ENCODE results near the gene KPNA5. TPM values are rescaled to one million over a fixed set of nuclear protein-coding genes. Genes with fewer than 3 reads are reported as not detected.
"Not testable (repeated sequence)": the region's sequence is repeated elsewhere in the genome, so short reads cannot be mapped to it uniquely, and the experiment has no call there.

Gene KPNA5
- total RNA-seq = 53.0 TPM

DNA sequence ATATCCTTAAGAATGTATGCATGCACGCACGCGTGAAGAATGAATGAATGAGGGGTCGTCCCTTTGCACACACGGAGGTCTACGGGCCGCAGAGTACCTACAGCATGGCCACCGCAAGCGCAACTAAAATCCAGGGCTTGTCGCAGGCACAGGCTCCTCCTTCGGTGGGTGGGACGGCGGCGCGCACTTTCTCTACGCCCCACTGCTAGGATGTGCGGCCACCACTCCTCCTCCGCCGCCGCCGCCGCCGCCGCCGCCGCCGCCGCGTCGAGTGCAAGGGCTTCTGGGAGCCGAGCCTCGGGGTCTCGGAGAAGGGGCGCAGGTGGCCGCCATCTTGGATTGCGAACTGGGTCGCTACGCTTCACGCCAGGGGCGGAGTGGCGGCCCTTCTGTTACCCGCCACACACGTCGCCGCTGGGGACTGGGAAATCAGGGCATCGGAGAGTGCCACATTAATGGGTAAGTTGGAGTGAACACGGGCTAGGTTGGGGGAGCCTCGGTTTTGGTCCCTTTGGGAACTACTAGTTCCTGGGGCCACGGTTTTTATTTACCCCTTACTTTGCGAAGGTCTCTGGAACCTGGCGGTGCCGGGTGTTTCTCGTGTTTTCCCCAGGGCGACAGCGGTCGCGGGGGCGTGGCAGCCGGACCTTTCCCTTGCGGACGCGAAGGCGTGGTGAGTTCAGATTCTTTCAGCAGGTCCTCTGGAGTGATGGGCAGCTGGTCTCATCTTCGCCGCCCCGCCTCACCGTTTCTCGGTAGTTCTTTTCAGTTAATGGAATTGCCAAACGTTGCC is at the start of gene KPNA5:
Gene KPNA5, plus strand, starts transcription at position 332 of the 793 bp plus-strand sequence. Its CDS starts 124 bp downstream, at position 456.
- no peaks in the 10 kb centered on the region for H3K9me3 ChIP-seq (ENCODE audit: low read depth, low read length)
- peaks cover 26% of the 10 kb centered on the region for H3K4me1 ChIP-seq (ENCODE audit: insufficient read depth, low read length)
- H3K4me3 ChIP-seq (ENCODE audit: low read length) = peak within 1 kb of the TSS; percentile 91
- H3K27me3 ChIP-seq (ENCODE audit: insufficient read depth, low read length) = no peaks in the 10 kb centered on the region

DNA sequence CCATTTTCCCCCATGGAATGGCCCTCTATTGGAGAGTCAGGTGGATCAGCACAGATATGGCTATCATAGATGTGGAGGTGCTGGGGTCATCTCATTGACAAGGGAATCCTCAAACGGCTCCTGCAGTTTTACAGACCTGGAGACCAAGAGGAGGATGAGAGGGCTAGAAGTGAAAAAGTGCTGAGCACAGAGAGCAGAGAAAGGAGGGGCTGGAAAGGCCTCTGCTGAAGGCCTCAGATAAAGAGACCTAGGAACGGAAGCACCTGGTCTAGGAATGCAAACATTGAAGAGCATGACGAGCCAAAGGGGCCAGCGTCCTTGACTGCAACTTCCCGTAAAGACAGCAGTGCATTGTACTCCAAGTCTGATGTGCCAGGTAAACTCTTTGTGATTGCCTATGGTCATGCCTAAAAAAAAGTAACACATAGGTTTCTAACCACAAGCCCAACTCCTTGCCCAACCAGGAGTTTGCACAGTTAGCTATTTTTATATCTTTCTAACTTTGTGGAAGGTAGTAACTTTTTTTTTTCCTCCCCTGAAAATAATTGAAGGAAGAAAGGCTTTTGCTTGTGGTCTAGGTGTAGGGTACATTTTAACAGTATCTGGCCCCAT is 49.5 kb upstream of the KPNA5 start:
- Histone ChIP-seq H3K9me3 (ENCODE audit: low read depth, low read length) (no peaks in the 10 kb centered on the region), H3K4me3 (ENCODE audit: low read length) (no peak overlapping the region), H3K4me1 (ENCODE audit: insufficient read depth, low read length) (peaks cover 3% of the 10 kb centered on the region), H3K27me3 (ENCODE audit: insufficient read depth, low read length) (no peaks in the 10 kb centered on the region)

DNA sequence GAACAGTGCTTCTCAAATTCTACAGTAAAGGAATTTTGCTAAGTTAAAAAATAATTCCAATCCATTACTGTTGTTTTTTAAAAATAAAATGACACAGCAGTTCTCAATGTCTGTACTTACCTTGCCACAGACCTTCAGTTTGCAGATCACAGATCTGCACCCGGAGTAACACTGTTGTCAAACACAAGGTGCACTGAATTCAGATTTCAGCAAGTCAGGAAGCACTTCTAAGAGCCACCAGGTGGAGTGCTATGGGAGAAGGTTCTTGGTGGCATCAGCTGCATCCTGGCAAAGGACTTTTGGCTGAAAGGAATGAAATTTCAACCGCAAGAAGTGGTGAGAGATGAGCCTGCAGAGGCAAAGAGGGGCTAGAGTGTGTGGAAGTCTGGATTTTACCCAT is 47.3 kb upstream of the KPNA5 start:
- Histone ChIP-seq H3K9me3 (ENCODE audit: low read depth, low read length) (no peaks in the 10 kb centered on the region), H3K4me1 (ENCODE audit: insufficient read depth, low read length) (peaks cover 3% of the 10 kb centered on the region), H3K27me3 (ENCODE audit: insufficient read depth, low read length) (no peaks in the 10 kb centered on the region), H3K4me3 (ENCODE audit: low read length) (no peak overlapping the region)

DNA sequence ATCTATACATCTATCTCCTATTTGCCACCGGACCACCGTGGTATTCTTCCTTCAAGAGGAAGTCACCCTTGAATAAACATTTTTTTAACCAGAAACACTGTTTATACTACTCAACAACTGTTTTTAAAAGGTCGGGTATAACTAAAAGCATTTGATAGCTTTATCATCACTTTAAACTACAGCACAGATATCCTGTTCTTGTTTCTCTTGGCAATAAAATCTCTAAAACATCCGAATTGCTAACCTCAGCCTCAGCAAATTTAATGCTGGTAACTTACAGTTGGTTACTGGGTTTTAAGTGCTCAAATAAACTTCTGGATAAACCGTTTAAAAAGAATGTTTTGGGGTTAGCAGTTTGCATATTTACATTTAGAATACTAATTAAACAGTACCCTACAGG is 32.9 kb upstream of the KPNA5 start:
- Histone ChIP-seq H3K4me3 (ENCODE audit: low read length) (no peak overlapping the region), H3K9me3 (ENCODE audit: low read depth, low read length) (no peaks in the 10 kb centered on the region), H3K4me1 (ENCODE audit: insufficient read depth, low read length) (no peaks in the 10 kb centered on the region), H3K27me3 (ENCODE audit: insufficient read depth, low read length) (no peaks in the 10 kb centered on the region)

DNA sequence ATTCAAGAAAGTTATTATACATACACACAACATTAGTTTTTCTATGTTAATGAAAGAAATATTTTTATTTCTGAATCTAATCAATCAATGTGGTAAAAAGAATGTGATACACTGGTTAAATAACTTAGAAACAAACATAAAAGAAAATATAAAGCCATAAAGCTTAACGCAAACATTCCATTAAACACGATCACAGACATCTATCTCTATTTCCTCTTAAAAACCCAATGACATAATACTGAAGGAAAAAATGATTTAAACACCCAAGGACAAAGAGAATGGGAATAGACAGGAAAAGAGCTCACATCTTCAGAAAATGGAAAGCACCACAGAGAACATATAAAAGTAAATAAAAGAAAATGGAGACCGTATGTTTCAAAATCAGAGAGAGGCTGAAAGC is 31.9 kb upstream of the KPNA5 start:
- Histone ChIP-seq H3K4me3 (ENCODE audit: low read length) (no peak overlapping the region), H3K27me3 (ENCODE audit: insufficient read depth, low read length) (no peaks in the 10 kb centered on the region), H3K4me1 (ENCODE audit: insufficient read depth, low read length) (no peaks in the 10 kb centered on the region), H3K9me3 (ENCODE audit: low read depth, low read length) (no peaks in the 10 kb centered on the region)

DNA sequence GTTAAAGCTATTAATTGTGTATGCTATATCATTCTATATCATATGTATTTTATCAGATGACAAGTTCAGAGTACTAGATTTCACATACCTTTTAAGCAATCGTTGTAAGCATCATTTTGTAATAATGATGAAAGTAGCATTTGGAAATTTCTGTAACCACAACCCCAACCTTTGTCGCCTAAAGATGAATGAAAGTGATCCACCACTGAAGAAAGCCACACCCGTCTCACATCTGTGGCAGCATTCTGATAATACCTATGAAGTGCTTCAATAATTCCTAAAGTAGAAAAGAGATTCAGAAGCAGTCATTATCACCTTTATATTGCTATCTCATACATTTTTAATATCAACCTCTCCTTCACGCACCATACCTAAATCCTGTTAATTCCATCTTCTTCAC is 29.1 kb upstream of the KPNA5 start:
- H3K4me3 ChIP-seq (ENCODE audit: low read length) = no peak overlapping the region
- H3K4me1 ChIP-seq (ENCODE audit: insufficient read depth, low read length) = no peaks in the 10 kb centered on the region
- no peaks in the 10 kb centered on the region for H3K9me3 ChIP-seq (ENCODE audit: low read depth, low read length)
- no peaks in the 10 kb centered on the region for H3K27me3 ChIP-seq (ENCODE audit: insufficient read depth, low read length)

DNA sequence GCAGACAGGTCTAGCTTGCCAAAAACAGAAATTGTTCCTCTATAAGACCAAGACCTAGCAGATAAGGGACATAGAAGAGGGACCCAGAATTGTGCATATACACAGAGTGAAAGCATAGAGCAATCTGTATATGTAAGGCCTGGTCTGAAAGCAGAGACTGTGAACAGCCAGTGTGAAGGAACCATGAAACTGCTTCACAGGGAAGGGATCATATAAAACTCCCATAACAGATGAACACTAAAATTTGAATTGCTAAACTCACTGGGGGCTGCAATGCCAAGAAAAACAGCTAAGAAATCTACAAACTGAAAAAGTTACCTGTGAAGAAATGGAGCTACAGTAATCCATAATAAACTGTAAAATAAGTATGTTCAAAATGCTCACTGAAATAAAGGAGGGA is 19.4 kb upstream of the KPNA5 start:
- no peak overlapping the region for H3K4me3 ChIP-seq (ENCODE audit: low read length)
- no peaks in the 10 kb centered on the region for H3K9me3 ChIP-seq (ENCODE audit: low read depth, low read length)
- no peaks in the 10 kb centered on the region for H3K27me3 ChIP-seq (ENCODE audit: insufficient read depth, low read length)
- peaks cover 19% of the 10 kb centered on the region for H3K4me1 ChIP-seq (ENCODE audit: insufficient read depth, low read length)

DNA sequence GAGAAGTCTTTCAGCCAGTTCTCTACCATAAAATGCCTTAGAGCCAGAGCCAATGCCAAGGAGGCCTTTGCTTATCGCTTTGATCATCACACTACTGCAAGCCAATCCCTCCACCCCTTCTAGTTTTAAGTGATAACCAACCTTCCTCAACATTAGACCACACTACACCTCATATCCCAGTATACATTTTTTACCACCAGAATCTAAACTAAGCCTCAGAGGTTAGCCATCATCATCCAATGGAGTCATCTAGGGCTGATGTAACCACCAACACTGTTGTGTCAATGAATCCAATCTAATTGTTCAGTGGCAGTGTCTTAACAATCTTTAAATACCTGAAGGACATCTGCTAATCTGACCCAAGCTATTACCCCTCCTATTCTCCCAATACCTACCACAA is 18.8 kb upstream of the KPNA5 start:
- peaks cover 20% of the 10 kb centered on the region for H3K4me1 ChIP-seq (ENCODE audit: insufficient read depth, low read length)
- H3K4me3 ChIP-seq (ENCODE audit: low read length) = no peak overlapping the region
- H3K27me3 ChIP-seq (ENCODE audit: insufficient read depth, low read length) = no peaks in the 10 kb centered on the region
- H3K9me3 ChIP-seq (ENCODE audit: low read depth, low read length) = no peaks in the 10 kb centered on the region

DNA sequence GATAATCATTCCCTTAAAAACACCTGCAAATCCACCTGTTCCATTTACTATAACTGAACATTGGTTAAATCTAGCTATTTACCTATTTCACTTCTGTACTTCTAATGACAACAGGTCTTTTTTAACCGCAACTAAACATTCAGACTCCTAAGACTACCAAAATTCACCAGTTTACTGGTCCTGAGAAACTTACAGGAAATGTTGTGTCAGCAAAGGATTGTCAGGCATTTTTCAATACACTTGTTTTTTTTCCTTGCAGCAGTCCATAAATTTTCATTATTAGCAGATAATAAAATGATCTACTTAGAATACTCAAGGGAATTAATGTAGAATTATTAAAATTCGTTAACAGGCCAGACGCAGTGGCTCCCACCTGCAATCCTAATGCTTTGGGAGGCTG is 17.7 kb upstream of the KPNA5 start:
- Histone ChIP-seq H3K4me3 (ENCODE audit: low read length) (no peak overlapping the region), H3K4me1 (ENCODE audit: insufficient read depth, low read length) (peaks cover 23% of the 10 kb centered on the region), H3K9me3 (ENCODE audit: low read depth, low read length) (no peaks in the 10 kb centered on the region), H3K27me3 (ENCODE audit: insufficient read depth, low read length) (no peaks in the 10 kb centered on the region)

DNA sequence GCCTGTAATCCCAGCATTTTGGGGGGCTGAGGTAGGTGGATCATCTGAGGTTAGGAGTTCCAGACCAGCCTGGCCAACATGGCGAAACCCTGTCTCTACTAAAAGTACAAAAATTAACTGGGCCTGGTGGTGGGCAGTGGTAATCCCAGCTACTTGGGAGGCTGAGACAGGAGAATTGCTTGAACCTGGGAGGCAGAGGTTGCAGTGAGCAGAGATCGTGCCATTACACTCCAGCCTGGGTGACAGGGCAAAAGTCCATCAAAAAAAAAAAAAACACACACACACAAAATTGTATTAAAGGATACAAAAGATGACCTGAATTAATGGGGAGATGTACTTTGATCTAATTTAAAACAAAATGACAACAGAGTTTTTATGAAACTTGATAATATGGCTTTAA is 16.8 kb upstream of the KPNA5 start:
- H3K9me3 ChIP-seq (ENCODE audit: low read depth, low read length); H3K27me3 ChIP-seq (ENCODE audit: insufficient read depth, low read length); H3K4me3 ChIP-seq (ENCODE audit: low read length): not testable (repeated sequence)
- peaks cover 23% of the 10 kb centered on the region for H3K4me1 ChIP-seq (ENCODE audit: insufficient read depth, low read length)

DNA sequence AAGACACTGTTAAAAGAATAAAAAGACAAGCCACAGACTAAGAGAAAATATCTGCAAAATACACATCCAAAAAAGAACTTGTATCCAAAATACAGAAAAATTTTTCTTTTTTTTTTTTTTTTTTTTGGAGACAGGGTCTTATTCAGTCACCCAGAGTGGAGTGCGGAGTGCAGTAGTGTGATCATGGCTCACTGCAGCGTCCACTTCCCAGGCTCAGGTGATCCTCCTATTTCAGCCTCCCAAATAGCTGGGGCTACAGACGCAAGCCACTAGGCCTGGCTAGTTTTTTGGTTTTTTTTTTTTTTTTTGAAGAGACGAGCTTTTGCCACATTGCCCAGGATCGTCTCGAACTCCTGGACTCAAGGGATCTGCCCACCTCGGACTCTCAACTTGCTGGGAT is 15.5 kb upstream of the KPNA5 start:
- H3K27me3 ChIP-seq (ENCODE audit: insufficient read depth, low read length) = no peaks in the 10 kb centered on the region
- H3K4me1 ChIP-seq (ENCODE audit: insufficient read depth, low read length) = peaks cover 23% of the 10 kb centered on the region
- no peak overlapping the region for H3K4me3 ChIP-seq (ENCODE audit: low read length)
- H3K9me3 ChIP-seq (ENCODE audit: low read depth, low read length) = no peaks in the 10 kb centered on the region

DNA sequence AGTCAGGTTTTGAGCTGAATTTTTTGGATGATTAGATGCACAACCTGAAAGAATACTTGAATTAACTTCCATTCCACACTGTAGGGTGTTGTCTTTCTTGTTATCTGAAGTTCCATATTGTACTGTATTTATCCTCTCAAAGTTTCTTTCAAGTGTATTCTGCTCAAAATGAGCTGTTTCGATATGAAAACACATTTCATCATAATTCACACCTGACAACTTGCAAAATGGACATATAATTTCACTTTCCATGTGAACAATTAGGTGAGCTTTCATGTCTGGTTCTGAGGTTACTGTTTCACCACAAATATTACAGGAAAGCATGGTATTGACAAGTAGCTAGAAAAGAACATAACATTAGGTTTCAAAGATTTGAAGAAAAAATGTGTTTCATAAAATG is 14.1 kb upstream of the KPNA5 start:
- peaks cover 23% of the 10 kb centered on the region for H3K4me1 ChIP-seq (ENCODE audit: insufficient read depth, low read length)
- H3K9me3 ChIP-seq (ENCODE audit: low read depth, low read length) = no peaks in the 10 kb centered on the region
- H3K27me3 ChIP-seq (ENCODE audit: insufficient read depth, low read length) = no peaks in the 10 kb centered on the region
- no peak overlapping the region for H3K4me3 ChIP-seq (ENCODE audit: low read length)

DNA sequence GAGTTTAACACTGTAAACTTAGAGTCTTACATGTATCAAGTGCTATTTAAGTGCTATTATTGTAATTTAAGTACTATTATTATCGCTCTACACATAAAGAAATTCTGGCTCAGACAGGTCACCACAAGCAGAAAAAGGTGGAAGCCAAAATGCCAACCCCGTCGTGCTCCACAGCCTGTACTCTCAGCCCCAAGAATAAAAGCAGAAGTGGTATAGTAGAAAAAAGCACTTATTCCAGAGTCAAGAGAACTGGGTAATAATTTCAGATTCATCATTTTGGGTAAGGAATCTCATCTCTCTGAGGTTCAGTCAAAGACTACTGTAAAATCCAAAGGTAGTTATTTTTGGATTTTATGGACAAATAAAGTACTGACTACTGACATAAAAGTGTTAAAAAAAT is 13.4 kb upstream of the KPNA5 start:
- Histone ChIP-seq H3K4me3 (ENCODE audit: low read length) (peak overlapping the region; percentile 76), H3K9me3 (ENCODE audit: low read depth, low read length) (no peaks in the 10 kb centered on the region), H3K27me3 (ENCODE audit: insufficient read depth, low read length) (no peaks in the 10 kb centered on the region), H3K4me1 (ENCODE audit: insufficient read depth, low read length) (peaks cover 23% of the 10 kb centered on the region)

DNA sequence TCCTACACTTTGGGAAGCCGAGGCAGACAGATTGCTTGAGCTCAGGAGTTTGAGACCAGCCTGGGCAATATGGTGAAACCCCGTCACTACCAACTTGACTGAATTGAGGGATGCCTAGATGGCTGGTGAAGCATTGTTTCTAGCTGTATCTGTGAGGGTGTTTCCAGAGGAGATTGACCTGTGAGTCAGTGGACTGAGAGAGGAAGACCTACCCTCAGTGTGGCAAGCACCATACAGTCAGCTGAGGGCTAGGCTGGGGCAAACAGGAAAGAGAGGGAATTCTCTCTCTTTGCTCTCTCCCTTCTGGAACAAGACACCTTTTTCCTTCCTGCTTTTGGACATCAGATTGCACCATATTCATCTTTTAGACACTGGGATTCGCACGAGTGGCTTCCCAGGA is 8.7 kb upstream of the KPNA5 start:
- Histone ChIP-seq H3K4me1 (ENCODE audit: insufficient read depth, low read length) (peaks cover 3% of the 10 kb centered on the region), H3K27me3 (ENCODE audit: insufficient read depth, low read length) (no peaks in the 10 kb centered on the region), H3K4me3 (ENCODE audit: low read length) (no peak overlapping the region), H3K9me3 (ENCODE audit: low read depth, low read length) (no peaks in the 10 kb centered on the region)

DNA sequence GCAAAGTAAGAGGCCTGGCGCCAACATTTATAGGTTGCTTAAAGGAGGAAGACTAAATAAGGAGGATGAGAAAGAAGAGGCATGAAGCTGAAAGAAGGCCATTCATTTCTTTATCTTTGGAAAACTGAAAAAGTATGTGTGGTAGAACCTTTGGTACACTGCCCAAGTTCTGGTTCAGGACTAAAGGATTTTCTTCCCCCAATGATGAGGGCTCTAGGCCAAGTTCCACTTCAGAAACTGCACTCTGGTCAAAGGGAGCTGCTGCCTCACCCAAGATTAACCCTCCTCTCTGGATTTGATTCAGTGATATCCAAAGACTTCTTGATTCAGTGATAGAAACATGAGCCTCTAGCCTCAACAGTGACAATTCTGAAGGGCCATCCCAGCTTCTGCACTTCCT is 5.0 kb upstream of the KPNA5 start:
- Histone ChIP-seq H3K9me3 (ENCODE audit: low read depth, low read length) (no peaks in the 10 kb centered on the region), H3K4me3 (ENCODE audit: low read length) (no peak overlapping the region), H3K27me3 (ENCODE audit: insufficient read depth, low read length) (no peaks in the 10 kb centered on the region), H3K4me1 (ENCODE audit: insufficient read depth, low read length) (peaks cover 9% of the 10 kb centered on the region)

DNA sequence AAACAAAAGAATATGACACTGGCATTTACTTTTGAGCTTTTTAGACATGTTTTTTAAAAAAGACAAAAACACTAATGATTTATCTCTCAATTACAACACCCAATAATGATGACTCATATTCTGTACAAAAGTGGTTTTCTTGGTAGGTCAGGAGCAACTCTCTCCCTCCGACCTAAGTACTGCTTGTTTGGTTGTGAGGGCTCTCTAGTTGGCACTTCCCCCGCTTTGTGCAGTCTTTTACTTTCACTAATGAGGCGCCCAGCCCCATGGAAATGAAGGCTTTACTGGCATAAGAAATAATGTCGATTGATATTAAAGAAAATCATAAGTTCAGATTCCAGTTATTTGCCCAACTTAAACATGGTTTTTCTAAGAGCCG is 1.3 kb downstream of the KPNA5 start:
- no peaks in the 10 kb centered on the region for H3K27me3 ChIP-seq (ENCODE audit: insufficient read depth, low read length)
- no peaks in the 10 kb centered on the region for H3K9me3 ChIP-seq (ENCODE audit: low read depth, low read length)
- H3K4me1 ChIP-seq (ENCODE audit: insufficient read depth, low read length) = peaks cover 26% of the 10 kb centered on the region
- peak overlapping the region; percentile 91 for H3K4me3 ChIP-seq (ENCODE audit: low read length)
